Endothelial cell of umbilical vein (primary cell): ENCODE results near the gene GANAB.

Experiments
- CTCF ChIP-seq, 2 donors: IDR thresholded peaks; 1 replicate in 1 of 2; 2 replicates in 1 of 2; pipeline ENCODE4 v1.5.1; 2011; ENCODE audit warnings: low read length in 2 of 2, mild to moderate bottlenecking in 2 of 2, moderate library complexity in 2 of 2, control low read depth in 1 of 2, inconsistent platforms in 1 of 2, low read depth in 1 of 2; ENCODE audit not compliant: insufficient read depth in 1 of 2; ENCODE audit errors: extremely low read depth in 1 of 2
- EZH2 ChIP-seq: IDR thresholded peaks from 2 replicates; pipeline ENCODE4 v1.6.1; 2012; ENCODE audit warnings: borderline replicate concordance, low read depth, mild to moderate bottlenecking, moderate library complexity, low read length, inconsistent platforms; ENCODE audit not compliant: severe bottlenecking
- POLR2A ChIP-seq: IDR thresholded peaks from 2 replicates; pipeline ENCODE4 v1.6.1; 2012; ENCODE audit warnings: low read depth, mild to moderate bottlenecking, control low read depth, low read length
- POLR2AphosphoS5 ChIP-seq: IDR thresholded peaks from 2 replicates; pipeline ENCODE4 v1.6.1; 2012; ENCODE audit warnings: low read depth, mild to moderate bottlenecking, control low read depth, low read length, moderate library complexity; ENCODE audit not compliant: insufficient read depth

DNA sequence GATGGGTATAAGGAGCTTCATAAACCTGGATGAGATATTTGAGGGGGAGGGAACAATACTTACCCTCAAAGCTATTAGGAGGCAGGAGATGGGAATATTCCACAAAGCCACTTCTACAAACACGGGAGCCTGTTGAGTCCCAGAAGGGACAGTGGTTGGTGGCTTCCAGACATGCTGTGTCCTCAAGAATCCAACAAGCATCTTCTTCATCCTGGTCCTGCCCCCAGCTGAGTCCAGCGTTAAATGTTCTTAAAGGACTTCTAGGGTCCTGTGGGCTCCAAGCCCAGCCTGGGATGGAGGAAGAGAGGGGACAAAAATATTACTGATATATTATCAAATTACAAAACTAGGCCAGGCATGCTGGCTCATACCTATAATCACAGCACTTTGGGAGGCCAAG, 21.0 kb upstream of the GANAB start:
- TF ChIP-seq CTCF (IDR thresholded peaks at IDR 0.05; ENCODE audit: extremely low read depth in 1 of 2, insufficient read depth in 1 of 2, low read depth in 1 of 2, low read length in 2 of 2), result no peak
- no peak for TF ChIP-seq POLR2AphosphoS5
- no peak for TF ChIP-seq EZH2
- TF ChIP-seq POLR2A, result peak; percentile 34
